K562 (cell line): ENCODE measurements around the gene FARP2. TPM values are rescaled to one million over a fixed set of nuclear protein-coding genes. Genes with fewer than 3 reads are reported as not detected.
"Not testable (repeated sequence)": the region's sequence is repeated elsewhere in the genome, so short reads cannot be mapped to it uniquely, and the experiment has no call there.

ENCODE experiments used
- ATAC-seq: fragments of 200-7000 bp; cut with Tn5 transposase; 3 replicates; pipeline ENCODE4 v1.9.1; 2020; ENCODE audit warnings: moderate library complexity
- BruUV-seq: library from RNA; stranded (reverse); fragments of 400-500 nt; replicated peaks from 2 replicates; lab custom pipeline; 2021; lab: Mats Ljungman, UMichigan
- CTCF ChIA-PET: fragments of 300-600 bp; formaldehyde crosslinking; extraction: SDS; loops from one replicate; lab custom pipeline; 2021; ENCODE audit warnings: low intra/inter-chr PET ratio; lab: Yijun Ruan, JAX
- POLR2A ChIA-PET: fragments of 300-600, 350-650 bp; sonication (Branson Sonifier 250); formaldehyde crosslinking; extraction: SDS; loops from one replicate; lab custom pipeline; 2021; ENCODE audit warnings: antibody characterized with exemption, inconsistent platforms; lab: Yijun Ruan, JAX
- DNase-seq, 4 experiments: peaks; one replicate each; pipeline versions ENCODE4 v3.0.0 to v3.0.0-alpha.2; 2011 to 2018; ENCODE audit warnings: low spot score in 3 of 4, mixed read lengths in 3 of 4; ENCODE audit errors: extremely low read depth in 1 of 4
- FAIRE-seq: peaks from 2 replicates; lab custom pipeline; 2011; peaks lifted over from hg19 to GRCh38; lab: Jason Lieb, UNC
- H2AFZ ChIP-seq: 2 replicates; pipeline ENCODE4 v1.6.0; 2011; ENCODE audit warnings: low read depth, low read length, control low read depth, inconsistent platforms
- H3K27ac ChIP-seq: fragments of 200-600 bp; 3 replicates; pipeline ENCODE4 v1.8.0; 2011; ENCODE audit warnings: low read depth, mild to moderate bottlenecking, control low read depth, inconsistent platforms, low read length, moderate library complexity, mixed read lengths; ENCODE audit errors: extremely low read depth
- H3K27me3 ChIP-seq, 2 experiments: fragments of 300-600 bp in 1 of 2; 2 replicates in 1 of 2; 3 replicates in 1 of 2; pipeline versions ENCODE4 v1.6.0 to v1.8.0; 2011; ENCODE audit warnings: inconsistent platforms in 2 of 2, low read length in 2 of 2, mild to moderate bottlenecking in 1 of 2, mixed read lengths in 1 of 2, moderate library complexity in 1 of 2; ENCODE audit not compliant: control insufficient read depth in 2 of 2, insufficient read depth in 2 of 2
- H3K36me3 ChIP-seq: fragments of 300-600 bp; 3 replicates; pipeline ENCODE4 v1.8.0; 2011; ENCODE audit warnings: mild to moderate bottlenecking, low read length, inconsistent platforms; ENCODE audit not compliant: control insufficient read depth, insufficient read depth
- H3K4me1 ChIP-seq, 2 experiments: fragments of 200-600 bp in 1 of 2; replicated peaks in 1 of 2; 2 replicates in 1 of 2; 3 replicates in 1 of 2; pipeline versions ENCODE4 v1.5.1 to v1.8.0; 2011; ENCODE audit warnings: inconsistent platforms in 2 of 2, low read length in 2 of 2, mild to moderate bottlenecking in 1 of 2, mixed read lengths in 1 of 2, moderate library complexity in 1 of 2; ENCODE audit not compliant: control insufficient read depth in 2 of 2, insufficient read depth in 2 of 2
- H3K4me2 ChIP-seq: 2 replicates; pipeline ENCODE4 v1.6.1; 2011; ENCODE audit warnings: low read length, control low read depth, inconsistent platforms, mixed read lengths; ENCODE audit not compliant: insufficient read depth
- H3K4me3 ChIP-seq: fragments of 200-600 bp; sonication (generic), shearing (Covaris generic); 2 replicates; pipeline ENCODE4 v1.5.1; 2016; ENCODE audit warnings: control low read depth, inconsistent platforms
- H3K79me2 ChIP-seq: fragments of 200-600 bp; 3 replicates; pipeline ENCODE4 v1.8.0; 2011; ENCODE audit warnings: low read length, inconsistent platforms; ENCODE audit not compliant: control insufficient read depth, insufficient read depth
- H3K9ac ChIP-seq, 2 experiments: 2 replicates each; pipeline versions ENCODE4 v1.6.0 to v1.6.1; 2011; ENCODE audit warnings: low read depth in 2 of 2, low read length in 2 of 2, control low read depth in 1 of 2, inconsistent platforms in 1 of 2, mild to moderate bottlenecking in 1 of 2, mixed read lengths in 1 of 2; ENCODE audit not compliant: insufficient read depth in 1 of 2
- H3K9me1 ChIP-seq: one replicate; pipeline ENCODE4 v1.6.0; 2011; ENCODE audit warnings: inconsistent platforms, mild to moderate bottlenecking, low read length, moderate library complexity; ENCODE audit not compliant: control insufficient read depth, insufficient read depth
- H3K9me3 ChIP-seq: replicated peaks from 2 replicates; pipeline ENCODE4 v1.5.1; 2011; ENCODE audit warnings: low read depth, low read length, inconsistent platforms; ENCODE audit not compliant: control insufficient read depth, insufficient read depth
- H4K20me1 ChIP-seq: replicated peaks from 2 replicates; pipeline ENCODE4 v1.6.1; 2011; ENCODE audit warnings: low read length, inconsistent platforms, mixed read lengths; ENCODE audit not compliant: control insufficient read depth, insufficient read depth
- BCOR ChIP-seq: fragments of 450-650 bp; IDR thresholded peaks from 2 replicates; pipeline ENCODE4 v1.6.1; 2016
- IFI16 ChIP-seq: fragments of 250-450 bp; sonication (Bioruptor Pico); IDR thresholded peaks from 2 replicates; pipeline ENCODE4 v2.1.2; 2022; ENCODE audit warnings: mild to moderate bottlenecking, inconsistent platforms
- PBX2 ChIP-seq, 2 experiments: IDR thresholded peaks in 1 of 2; conservative IDR thresholded peaks in 1 of 2; 2 replicates each; pipeline ENCODE4 v1.6.1; 2016; ENCODE audit warnings: low read depth in 2 of 2, mild to moderate bottlenecking in 1 of 2, missing compliant biosample characterization in 1 of 2, missing genetic modification characterization in 1 of 2, moderate library complexity in 1 of 2
- SP1 ChIP-seq: sonication (generic); formaldehyde crosslinking; IDR thresholded peaks from 2 replicates; pipeline ENCODE4 v1.8.1; 2022; ENCODE audit warnings: mild to moderate bottlenecking, missing genetic modification reagents
- WGBS: fragments of 100-300 bp; shearing (Covaris generic); methylation state at CpG from one replicate; pipeline ENCODE4 v1.1.6; 2016; ENCODE audit warnings: low coverage, mixed read lengths; ENCODE audit not compliant: insufficient coverage; ENCODE audit errors: missing lambda C conversion rate; 5-methylcytosine and 5-hydroxymethylcytosine counted together
- in situ Hi-C: fragments of 300-500 bp; cut with MboI; formaldehyde crosslinking; loops from 4 replicates; pipeline ENCODE4 v1.15.0; 2018; ENCODE audit warnings: inconsistent platforms, mixed read lengths
- intact Hi-C: fragments of 100-400 bp; cut with micrococcal nuclease; formaldehyde crosslinking; loops from 2 replicates; pipeline ENCODE4 v1.14.2; 2022
- polyA plus RNA-seq, 8 experiments: library from polyadenylated mRNA; depleted of rRNA in 4 of 8; stranded (reverse) in 5 of 8; unstranded in 3 of 8; fragments of >200 nt; fragmentation: Nextera tagmentation in 2 of 8; fragmentation: Illumina TruSeq in 1 of 8; extraction: Ambion mirVana in 2 of 8; extraction: Trizol in 1 of 8; gene quantifications; 2 replicates each; pipeline versions ENCODE4 v1.2.1 to v1.2.3, GENCODE V29; 2011 to 2014; ENCODE audit warnings: inconsistent platforms in 1 of 8, missing spikeins in 1 of 8
- total RNA-seq, 7 experiments: library from RNA; depleted of rRNA in 6 of 7; stranded (reverse); fragments of >200 nt in 6 of 7; fragmentation: Illumina TruSeq in 2 of 7; extraction: Trizol in 2 of 7; gene quantifications; 2 replicates each; pipeline versions ENCODE4 v1.2.1 to v1.2.3, GENCODE V29; 2011 to 2021; ENCODE audit warnings: low replicate concordance in 1 of 7

FARP2 gene
- total and polyA plus RNA-seq, 9 of the 15 experiments (the other 6 are each of a cell fraction or from before 2014, with no cell fraction given) = 4.1 to 38.1 (median 21.1) TPM

DNA sequence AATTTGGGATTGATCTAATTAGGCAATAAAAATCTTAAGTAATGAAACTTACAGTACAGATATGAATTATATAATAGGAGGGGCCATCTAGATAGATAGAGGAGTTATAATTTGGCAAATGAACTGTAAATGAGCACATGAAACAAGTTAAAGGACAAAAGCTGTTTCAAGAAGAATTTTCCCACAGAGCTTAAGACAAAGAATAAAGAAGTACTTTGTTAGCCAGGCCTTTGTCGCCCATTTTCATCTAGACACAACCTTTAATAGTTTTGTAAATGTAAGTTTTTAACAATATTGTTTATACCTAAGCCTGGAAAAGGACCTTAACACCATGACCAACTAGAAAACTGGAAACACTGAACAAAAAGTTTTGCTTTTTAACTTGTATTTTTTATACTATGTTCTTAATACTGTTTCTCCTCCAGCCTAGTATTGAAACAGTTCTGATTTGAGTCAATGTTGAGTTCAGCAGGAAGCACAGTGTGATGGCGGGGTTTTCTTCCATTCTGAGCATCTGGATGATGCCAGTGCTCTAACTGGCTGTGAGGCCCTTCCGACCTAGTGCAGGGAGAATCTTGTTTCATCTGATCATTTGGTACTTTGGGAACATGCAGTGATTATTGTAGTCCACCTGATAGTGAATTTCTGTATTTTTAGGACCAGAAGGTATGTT, 37.6 kb downstream of the FARP2 start (continued):
- TF ChIP-seq PBX2 (CRISPR knock-in tag; IDR thresholded peaks at IDR 0.05; ENCODE audit: low read depth) = no peak
- no peak for TF ChIP-seq PBX2 (tag; conservative IDR thresholded peaks at IDR 0.05; ENCODE audit: low read depth)
- no peak for TF ChIP-seq IFI16 (CRISPR knock-in tag)
- no peak for TF ChIP-seq SP1 (CRISPR knock-in tag)

DNA sequence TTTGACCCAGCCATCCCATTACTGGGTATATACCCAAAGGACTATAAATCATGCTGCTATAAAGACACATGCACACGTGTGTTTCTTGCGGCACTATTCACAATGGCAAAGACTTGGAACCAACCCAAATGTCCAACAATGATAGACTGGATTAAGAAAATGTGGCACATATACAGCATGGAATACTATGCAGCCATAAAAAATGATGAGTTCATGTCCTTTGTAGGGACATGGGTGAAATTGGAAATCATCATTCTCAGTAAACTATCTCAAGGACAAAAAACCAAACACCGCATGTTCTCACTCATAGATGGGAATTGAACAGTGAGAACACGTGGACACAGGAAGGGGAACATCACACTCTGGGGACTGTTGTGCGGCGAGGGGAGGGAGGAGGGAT, 40.7 kb downstream of the FARP2 start:
- in situ Hi-C loops, intact Hi-C loops, BruUV-seq, H3K27me3 ChIP-seq, H3K9ac ChIP-seq, H3K36me3 ChIP-seq, H3K9me3 ChIP-seq, CTCF ChIA-PET, ATAC-seq, H3K4me1 ChIP-seq, H3K9me1 ChIP-seq, H2AFZ ChIP-seq, H3K4me2 ChIP-seq, POLR2A ChIA-PET, H3K27ac ChIP-seq, H4K20me1 ChIP-seq, H3K79me2 ChIP-seq, H3K4me3 ChIP-seq, DNase-seq, FAIRE-seq: not testable (repeated sequence)
- WGBS = 100% methylated on average over 4 of the region's 6 CpGs
- 0 out of 2 replicates have a peak, but pooled peaks have one; percentile 28 for TF ChIP-seq BCOR
